ENCODE results near the gene ZNF514.

Gene ZNF514

DNA sequence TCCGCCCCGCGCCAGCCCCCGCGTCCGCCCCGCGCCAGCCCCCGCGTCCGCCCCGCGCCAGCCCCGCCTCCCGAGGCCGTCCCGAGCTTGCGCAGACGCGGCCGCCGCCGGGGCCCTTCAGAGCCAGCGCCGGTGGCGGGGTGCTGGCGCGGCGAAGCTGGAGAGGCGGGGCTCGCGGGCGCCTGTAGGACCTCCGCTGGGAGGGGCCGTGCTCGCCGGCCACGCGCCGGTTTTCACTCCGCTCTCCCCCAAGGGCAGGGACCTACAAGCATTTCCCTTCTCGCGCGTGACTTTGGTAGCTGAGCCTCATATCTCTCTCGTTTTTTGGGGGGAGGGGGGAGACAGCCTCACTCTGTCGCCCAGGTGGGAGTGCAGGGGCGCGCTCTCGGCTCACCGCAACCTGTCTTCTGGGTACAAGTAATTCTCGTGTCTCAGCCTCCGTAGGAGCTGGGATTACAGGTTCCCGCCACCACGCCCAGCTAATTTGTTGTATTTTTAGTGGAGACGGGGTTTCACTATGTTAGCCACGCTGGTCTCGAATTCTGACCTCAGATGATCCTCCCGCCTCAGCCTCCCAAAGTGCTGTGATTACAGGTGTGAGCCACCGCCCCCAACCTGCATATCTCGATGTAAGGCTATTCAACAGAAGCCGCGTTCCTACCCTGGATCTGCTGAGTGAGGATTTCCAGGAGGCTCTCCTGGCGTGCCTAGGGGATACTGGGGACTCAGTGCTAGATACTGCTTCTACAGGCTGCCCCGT, at the start of gene ZNF514:
ZNF514 (minus strand) TSS at position 159 of the 760 bp plus-strand sequence. CDS start 6,595 bp downstream, outside the sequence.
- TF ChIP-seq CTCF (IDR thresholded peaks at IDR 0.05; ENCODE audit: insufficient read depth, low read depth, low read length, missing control alignments), result no peak
- DNase-seq (ENCODE audit: low read depth), result peak; percentile 78
- H3K4me3 ChIP-seq (ENCODE audit: low read length), result peak within 1 kb of the TSS; percentile 74

DNA sequence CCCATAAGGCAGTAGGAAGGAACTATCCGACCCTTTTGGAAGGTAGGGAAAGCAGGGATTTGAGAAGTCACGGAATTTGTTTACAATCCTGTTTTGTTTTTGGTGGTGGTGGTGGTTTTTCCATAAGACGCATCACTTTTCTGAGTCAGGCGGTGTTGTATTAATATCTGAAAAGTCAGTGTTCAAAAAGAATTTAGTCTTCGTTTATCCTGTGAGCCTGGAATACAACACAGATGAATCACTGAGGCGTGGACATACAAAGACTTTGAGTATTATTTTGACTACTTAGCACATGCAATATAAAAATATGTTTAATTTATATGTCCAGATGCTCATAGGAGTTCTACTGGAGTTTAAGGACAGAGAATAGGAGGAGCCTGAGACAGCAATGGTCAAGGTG, 48.5 kb upstream of the ZNF514 start:
- TF ChIP-seq CTCF (IDR thresholded peaks at IDR 0.05; ENCODE audit: insufficient read depth, low read depth, low read length, missing control alignments), result no peak
- DNase-seq (ENCODE audit: low read depth), result peak; percentile 65
- peak overlapping the region; percentile 72 for H3K4me3 ChIP-seq (ENCODE audit: low read length)

- TF ChIP-seq CTCF (IDR thresholded peaks at IDR 0.05; ENCODE audit: insufficient read depth, low read depth, low read length, missing control alignments), result peak; percentile 40
- DNase-seq (ENCODE audit: low read depth), result peak; percentile 92
- H3K4me3 ChIP-seq (ENCODE audit: low read length), result peak within 1 kb of the TSS; percentile 72
Observed at GRCh38 chr2:95207111-95207961, 47.7 kb upstream of the ZNF514 start, which contains the start of gene ZNF892. Gene ZNF892 (plus strand): TSS chr2:95207521. CDS start chr2:95207816, 295 bp downstream.

GRCh38 chr2:95206096-95206495, 46.4 kb upstream of the ZNF514 start:
- TF ChIP-seq CTCF (IDR thresholded peaks at IDR 0.05; ENCODE audit: insufficient read depth, low read depth, low read length, missing control alignments), result no peak
- no peak overlapping the region for H3K4me3 ChIP-seq (ENCODE audit: low read length)
- DNase-seq (ENCODE audit: low read depth), result no peak

DNA sequence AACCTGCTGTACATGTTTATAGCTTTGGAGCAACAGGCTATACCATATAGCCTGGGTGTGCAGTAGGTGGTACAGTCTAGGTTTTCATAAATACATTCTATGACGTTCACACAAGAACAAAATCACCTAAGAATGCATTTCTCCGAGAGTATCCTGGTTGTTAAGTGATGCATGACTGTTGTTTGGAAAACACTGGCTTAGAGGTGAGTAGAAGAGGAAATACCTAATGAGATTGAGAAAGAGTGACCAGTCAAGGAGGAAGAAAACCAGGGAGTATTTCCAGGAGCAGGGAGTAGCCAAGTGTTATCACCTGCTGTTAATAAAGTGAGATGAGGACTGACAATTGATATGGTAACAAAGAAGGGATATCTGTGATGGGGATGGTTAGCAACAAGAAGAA, 44.7 kb upstream of the ZNF514 start:
- no peak overlapping the region for H3K4me3 ChIP-seq (ENCODE audit: low read length)
- no peak for TF ChIP-seq CTCF (IDR thresholded peaks at IDR 0.05; ENCODE audit: insufficient read depth, low read depth, low read length, missing control alignments)
- DNase-seq (ENCODE audit: low read depth), result no peak

- DNase-seq (ENCODE audit: low read depth), result no peak
- TF ChIP-seq CTCF (IDR thresholded peaks at IDR 0.05; ENCODE audit: insufficient read depth, low read depth, low read length, missing control alignments), result no peak
Observed at GRCh38 chr2:95203911-95204310, 44.3 kb upstream of the ZNF514 start.

More at GRCh38 chr2:95203911-95204310, 44.3 kb upstream of the ZNF514 start:
- no peak overlapping the region for H3K4me3 ChIP-seq (ENCODE audit: low read length)

Data from epithelial cell of esophagus (primary cell).